HUDEP-2 (cell line): ENCODE measurements around the gene HOXD3.

Experiments
- DNase-seq, 76 experiments: peaks; one replicate each; lab custom pipeline; 2025; ENCODE audit not compliant: unreplicated experiment in 76 of 76; lab: John Stamatoyannopoulos, UW

HOXD3 gene

DNA sequence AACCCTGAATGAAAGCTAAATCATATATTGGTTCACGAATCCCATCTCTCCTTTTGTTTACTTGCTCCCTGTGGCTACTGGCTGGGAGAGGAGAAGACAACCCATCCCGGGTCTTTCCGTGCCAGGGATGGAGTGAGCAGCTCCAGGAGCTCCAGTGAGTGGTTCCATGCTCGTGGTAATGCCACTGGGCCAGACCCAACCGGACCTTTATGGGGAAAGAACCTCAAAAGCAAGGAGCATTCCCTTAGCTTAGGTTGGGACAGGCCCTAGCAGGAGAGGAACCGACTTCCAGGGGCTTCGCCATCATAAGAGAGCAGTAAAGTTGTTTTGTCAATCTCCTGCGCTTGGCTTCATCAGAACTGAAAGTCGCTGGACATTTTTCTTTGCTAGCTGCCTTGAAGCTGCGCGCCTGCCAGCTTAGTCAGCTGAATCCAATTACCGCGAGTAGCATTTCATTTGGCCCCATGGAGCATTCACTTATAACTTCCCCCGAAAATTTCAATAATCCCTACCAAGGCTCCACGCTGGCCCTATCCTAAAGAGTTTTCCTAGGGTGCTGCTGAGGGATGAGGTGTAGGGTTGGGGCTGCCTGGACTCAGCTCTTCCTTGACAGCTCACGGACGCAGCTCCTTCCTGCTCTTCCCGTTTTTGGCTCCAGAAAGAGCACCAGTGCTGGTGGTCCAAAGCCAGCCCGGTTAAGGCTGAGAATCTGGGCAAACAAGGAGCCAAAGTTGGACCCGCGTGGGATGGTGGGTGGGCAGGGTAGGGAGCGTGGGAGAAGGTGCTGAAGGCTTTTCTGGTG is 4.9 kb downstream of the HOXD3 start:
- no peak for DNase-seq

DNA sequence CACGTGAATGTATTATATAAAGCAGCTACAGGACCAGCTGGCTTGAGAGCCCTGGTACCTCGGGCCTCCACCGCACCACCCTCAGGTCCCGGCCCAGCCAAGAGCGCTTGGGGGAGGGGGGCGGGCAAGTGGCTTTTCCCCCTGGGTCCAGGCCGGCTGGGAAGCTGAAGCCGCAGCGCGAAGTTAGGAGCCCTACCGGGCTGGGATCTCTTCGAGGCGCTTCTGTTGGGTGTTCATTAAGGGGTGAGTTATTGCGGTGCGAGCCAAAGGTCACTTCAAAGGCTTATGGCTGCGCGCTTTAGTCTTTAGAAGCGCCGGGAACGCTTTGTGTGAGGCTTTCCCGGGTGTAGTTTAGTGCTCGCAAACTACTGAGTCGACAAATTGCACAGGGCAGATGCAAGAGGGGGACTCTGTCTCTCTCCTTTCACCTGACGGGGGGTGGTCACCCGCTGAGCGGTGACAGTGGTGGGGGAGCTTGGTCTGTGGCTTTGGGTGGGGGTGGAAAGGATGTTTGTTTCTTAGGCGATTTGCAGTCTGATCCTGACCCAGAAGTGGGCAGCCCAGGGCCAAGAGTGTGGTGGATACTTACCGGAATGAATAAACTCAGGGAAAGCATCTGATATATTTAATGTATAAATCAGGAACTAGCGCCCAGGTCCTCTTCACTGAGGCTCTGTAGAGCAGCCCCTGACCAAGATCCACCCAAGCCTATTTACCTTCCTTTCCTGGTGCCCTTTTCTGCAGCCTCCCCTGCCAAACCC is 6.0 kb downstream of the HOXD3 start:
- DNase-seq: no peak

GRCh38 chr2:176163672-176164056 is 6.6 kb downstream of the HOXD3 start:
- no peak for DNase-seq

DNA sequence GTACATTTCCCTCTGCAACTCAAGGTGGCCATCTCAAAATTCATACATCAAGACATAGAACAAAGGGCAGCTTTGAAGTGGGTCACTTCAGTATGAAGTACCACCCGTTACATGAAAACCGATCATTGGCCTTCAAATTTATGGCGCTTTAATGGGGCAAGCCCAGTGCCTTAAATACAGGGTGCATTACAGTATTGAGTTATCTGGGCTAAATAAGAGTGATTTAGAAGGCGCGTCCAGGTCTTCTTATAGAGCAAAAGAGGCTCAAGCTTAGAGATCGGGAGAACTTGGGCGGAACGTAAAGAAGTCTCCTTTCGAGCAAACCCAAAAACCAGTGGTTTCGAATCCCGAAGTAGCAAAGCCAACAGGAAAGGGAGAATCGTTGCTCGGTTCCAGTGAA is 7.1 kb downstream of the HOXD3 start:
- DNase-seq: no peak

DNA sequence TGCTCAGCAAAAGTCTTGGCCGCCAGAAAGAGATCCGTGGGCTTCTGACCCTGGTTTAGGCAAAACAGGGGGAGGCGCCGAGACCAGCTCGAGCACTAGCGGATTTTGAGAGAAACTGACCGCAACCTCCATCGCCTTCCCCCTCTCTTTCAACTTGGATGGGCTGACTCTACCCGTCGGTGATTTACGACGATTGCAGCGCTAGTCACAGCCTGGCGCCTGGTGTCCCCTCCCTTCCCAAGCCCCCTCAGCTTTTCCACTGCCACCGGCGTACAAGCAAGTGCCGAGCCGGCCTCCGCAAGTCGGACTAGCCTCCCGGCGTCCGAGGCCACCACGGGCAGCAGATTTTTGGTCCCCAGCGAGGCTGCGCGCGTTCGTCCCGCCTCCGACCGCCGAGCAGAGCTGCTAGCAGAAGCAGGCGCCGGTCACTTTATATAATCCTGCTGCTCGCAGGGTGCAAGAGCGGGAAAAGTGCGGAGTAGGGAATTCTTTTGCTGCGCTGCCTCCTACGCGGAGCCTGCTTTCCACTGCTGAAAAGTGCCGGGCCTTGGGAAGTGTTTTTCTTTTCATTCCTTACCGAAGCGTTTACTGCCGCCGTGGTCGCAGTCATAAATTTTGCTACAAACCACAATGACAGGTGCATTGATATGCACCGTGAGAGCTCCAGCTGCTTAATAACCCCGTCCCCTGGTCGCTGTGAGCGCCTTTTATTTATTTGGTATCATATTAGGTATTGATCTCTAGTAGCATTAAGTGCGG is 7.7 kb downstream of the HOXD3 start:
- no peak for DNase-seq

DNA sequence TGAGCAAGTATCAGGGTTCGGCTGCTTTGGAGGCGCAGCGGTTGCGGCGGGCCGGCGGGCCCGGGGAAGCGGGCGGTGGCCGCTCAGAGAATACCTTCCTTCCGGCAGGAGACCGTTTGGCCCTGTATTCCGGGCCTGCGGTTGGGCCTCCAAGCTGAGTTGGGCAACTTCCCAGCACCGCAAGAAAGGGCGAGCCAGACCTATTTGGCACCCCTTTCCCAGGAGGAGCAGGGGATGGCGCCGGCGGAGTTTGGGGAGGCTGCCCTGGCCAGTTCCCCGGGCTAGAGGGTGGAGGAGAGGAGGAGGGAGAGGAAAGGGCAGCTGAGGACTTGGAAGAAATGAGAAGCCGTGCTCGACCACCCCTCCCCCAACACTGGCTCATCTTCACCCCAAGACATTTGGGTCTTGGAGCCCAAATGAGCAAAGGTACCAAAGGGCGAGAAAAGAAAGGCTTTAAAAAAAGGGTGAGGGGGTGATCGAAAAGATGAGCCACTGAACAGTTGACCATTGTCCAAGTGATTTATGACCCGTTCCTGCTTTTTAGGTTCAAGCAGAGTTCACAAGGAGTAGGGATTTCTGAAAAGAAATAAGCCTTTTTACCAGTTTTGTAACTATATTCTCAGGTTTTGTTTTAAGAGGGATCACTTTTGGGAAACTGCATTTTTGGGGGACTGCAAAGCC is 8.4 kb downstream of the HOXD3 start:
- DNase-seq: no peak

- DNase-seq: no peak
Measured at GRCh38 chr2:176166272-176166671, 9.2 kb downstream of the HOXD3 start.

DNA sequence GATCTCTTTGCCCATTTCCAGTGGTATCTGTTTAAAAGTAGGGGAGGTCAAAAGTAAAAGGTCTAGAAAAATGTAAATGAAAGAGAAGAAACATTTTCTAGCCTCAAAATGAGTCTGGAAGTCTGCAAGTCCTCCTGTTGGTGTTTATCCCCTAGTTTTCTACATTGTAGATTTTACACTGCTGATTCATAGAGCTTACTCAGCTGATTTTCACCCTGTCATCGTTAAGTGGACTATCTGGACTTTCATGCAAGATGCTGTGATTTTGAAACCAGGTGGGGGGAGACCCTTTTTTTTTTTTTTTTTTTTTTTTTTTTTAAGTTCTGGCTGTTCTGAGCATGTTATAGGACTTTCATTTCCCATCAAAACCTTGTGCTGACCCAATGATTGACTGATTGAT is 10.3 kb downstream of the HOXD3 start:
- DNase-seq: no peak

- DNase-seq: no peak
Measured at GRCh38 chr2:176169181-176169580, 12.1 kb downstream of the HOXD3 start.

DNA sequence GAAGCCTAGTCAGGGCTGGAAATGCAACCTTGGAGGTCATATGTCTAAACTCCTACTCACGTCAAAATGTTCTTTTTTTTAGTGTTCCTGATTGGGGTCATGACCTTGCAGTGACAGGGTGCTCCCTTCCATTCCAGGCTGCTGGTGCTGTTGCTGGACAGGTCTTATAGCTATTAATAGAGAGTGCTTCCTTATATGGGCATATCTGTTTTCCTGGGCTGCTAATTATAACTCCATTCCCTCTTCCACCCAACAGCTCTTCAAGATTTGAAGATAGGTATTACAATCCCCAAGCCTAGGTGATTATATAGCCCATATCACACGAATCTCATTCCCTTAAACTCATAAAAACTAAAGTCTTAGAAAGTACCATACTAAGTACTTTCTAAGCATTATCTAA is 12.6 kb downstream of the HOXD3 start:
- no peak for DNase-seq

- no peak for DNase-seq
Measured at GRCh38 chr2:176170602-176171305, 13.6 kb downstream of the HOXD3 start.

DNA sequence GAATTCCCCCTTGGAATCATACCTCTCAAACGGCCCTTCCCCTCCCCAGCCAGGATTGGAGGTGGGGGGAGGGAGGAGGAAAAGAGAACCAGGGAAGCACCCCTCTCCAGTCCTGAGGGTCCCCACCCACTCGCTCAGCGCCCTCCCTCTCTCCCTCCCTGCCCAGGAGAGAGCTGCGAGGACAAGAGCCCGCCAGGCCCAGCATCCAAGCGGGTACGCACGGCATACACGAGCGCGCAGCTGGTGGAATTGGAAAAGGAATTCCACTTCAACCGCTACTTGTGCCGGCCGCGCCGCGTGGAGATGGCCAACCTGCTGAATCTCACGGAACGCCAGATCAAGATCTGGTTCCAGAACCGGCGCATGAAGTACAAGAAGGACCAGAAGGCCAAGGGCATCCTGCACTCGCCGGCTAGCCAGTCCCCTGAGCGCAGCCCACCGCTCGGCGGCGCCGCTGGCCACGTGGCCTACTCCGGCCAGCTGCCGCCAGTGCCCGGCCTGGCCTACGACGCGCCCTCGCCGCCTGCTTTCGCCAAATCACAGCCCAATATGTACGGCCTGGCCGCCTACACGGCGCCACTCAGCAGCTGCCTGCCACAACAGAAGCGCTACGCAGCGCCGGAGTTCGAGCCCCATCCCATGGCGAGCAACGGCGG is 14.4 kb downstream of the HOXD3 start:
- DNase-seq: no peak

GRCh38 chr2:176172007-176172894 is 15.1 kb downstream of the HOXD3 start:
- DNase-seq: no peak

DNA sequence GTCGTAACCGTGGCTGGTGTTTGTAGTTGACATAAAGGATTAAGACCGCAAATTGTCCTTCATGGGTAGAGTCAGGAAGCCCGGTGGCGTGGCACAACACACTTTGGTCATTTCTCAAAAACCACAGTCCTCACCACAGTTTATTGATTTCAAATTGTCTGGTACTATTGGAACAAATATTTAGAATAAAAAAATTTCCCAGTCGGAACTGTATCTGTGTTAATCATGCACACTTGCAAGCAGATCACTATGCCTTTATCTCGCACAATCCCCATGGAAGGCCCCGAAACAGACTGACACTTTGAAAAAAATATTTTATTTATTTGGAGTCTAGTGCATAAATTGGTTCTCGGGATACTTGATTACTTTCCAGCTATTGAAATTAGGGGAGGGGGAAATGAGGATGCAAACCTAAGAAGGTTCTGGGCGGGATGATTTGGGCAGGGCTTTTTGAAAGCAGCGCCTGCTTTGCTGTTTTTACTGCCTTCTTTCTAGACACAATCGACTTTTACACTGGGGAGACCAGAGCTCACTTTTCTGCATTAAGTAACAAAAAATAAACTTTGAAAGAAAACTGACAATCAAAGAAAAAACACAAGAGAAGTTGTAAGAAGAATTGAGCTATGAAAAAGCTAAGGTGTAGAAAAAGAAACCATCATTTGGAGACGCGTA is 15.9 kb downstream of the HOXD3 start:
- DNase-seq: no peak

DNA sequence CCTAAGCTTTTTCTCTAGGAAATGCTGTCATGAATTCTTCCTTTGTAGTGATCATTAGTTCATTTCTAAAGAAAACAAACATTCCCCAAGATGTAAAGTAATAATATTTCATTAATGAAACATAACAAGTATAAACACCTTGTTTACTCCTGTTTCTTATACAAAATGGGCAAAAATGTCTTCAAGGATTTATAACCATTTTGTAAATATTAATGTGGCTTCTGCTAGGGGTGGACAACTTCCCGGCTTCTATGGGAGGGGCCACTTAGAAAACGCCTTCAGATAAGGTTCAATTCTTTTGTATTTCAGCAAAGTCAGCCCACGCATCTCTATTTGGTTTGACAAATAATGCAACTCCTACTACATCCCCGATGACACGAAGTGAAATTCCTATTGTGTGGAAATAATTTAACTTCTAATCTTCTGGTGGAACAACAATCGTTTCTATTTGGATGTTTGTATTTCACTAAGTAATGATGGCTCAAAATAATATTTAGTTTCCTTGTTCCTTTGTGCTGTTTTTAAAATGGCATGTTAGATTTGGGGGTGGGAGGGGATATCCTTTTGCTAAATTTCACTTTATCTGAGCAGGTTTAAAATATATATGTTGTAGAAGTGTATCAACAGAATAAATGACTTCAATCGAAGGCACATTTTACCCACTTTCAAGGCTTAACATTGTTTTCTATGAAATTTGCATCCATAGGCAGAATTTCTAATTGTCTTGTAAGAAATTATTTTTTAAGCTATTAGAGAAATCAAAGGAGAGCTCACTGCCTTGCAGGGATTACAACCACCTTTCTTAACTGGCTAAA is 16.7 kb downstream of the HOXD3 start:
- no peak for DNase-seq

DNA sequence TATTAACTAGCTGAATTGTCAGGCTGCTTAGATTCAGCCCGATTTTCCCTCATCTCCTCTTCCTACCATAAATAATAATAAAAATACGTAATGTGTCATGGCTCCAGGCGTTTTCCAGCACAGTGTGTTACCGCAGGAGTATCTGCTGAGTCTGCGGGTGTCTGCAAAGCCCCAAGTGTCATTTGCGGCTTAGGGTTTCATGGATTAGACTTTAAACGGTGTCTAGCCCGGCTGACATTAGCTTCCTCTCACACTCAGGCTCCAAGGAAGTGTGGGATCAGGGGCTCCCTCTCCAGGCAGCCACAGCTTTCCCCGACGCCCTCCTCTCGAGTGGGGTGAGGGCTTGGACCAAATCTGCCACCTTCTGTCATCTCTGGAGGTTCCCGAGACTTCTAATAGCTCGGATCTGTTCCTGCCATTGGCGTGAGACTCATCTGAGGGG is 17.3 kb downstream of the HOXD3 start:
- DNase-seq: no peak
